Activated T-cell treated with anti-CD3 and anti-CD28 coated beads for 48 hours (primary cell): ENCODE measurements around the gene C16orf54.
"Not testable (repeated sequence)": the region's sequence is repeated elsewhere in the genome, so short reads cannot be mapped to it uniquely, and the experiment has no call there.

Experiments used
- DNase-seq: peaks from one replicate; pipeline ENCODE4 v3.0.0-alpha.2; 2020; ENCODE audit warnings: low read depth

The C16orf54 gene

GRCh38 chr16:29769507-29769906, 23.7 kb upstream of the C16orf54 start:
- DNase-seq, result no peak

GRCh38 chr16:29767062-29767461, 21.3 kb upstream of the C16orf54 start:
- no peak for DNase-seq

GRCh38 chr16:29766571-29766970, 20.8 kb upstream of the C16orf54 start:
- no peak for DNase-seq

GRCh38 chr16:29765167-29766032, 19.6 kb upstream of the C16orf54 start:
- DNase-seq, result no peak

- DNase-seq, result no peak
Measured at GRCh38 chr16:29763326-29763725, 17.5 kb upstream of the C16orf54 start.

- DNase-seq, result no peak
Measured at GRCh38 chr16:29761882-29762281, 16.1 kb upstream of the C16orf54 start.

- DNase-seq, result not testable (repeated sequence)
Measured at GRCh38 chr16:29761280-29761651, 15.5 kb upstream of the C16orf54 start.

GRCh38 chr16:29760567-29761279, 14.9 kb upstream of the C16orf54 start:
- DNase-seq, result no peak

- DNase-seq, result no peak
Measured at GRCh38 chr16:29757950-29758466, 12.2 kb upstream of the C16orf54 start.

GRCh38 chr16:29757086-29757485, 11.3 kb upstream of the C16orf54 start:
- not testable (repeated sequence) for DNase-seq

GRCh38 chr16:29756654-29757053, 10.9 kb upstream of the C16orf54 start:
- DNase-seq, result no peak

- DNase-seq, result no peak
Measured at GRCh38 chr16:29753516-29753915, 7.7 kb upstream of the C16orf54 start.

- not testable (repeated sequence) for DNase-seq
Measured at GRCh38 chr16:29748760-29749149, 3.0 kb upstream of the C16orf54 start.

GRCh38 chr16:29747947-29748759, 2.4 kb upstream of the C16orf54 start:
- DNase-seq, result no peak

GRCh38 chr16:29746518-29746917, 728 bp upstream of the C16orf54 start:
- DNase-seq, result not testable (repeated sequence)

GRCh38 chr16:29745121-29745852, 503 bp downstream of the C16orf54 start:
- DNase-seq, result peak; percentile 48

GRCh38 chr16:29744541-29745101, 1.2 kb downstream of the C16orf54 start:
- no peak for DNase-seq

- DNase-seq, result no peak
Measured at GRCh38 chr16:29743827-29744531, 1.8 kb downstream of the C16orf54 start.

- no peak for DNase-seq
Measured at GRCh38 chr16:29743475-29743826, 2.3 kb downstream of the C16orf54 start.

- DNase-seq, result no peak
Measured at GRCh38 chr16:29742683-29743275, 3.0 kb downstream of the C16orf54 start.
